ENCODE measurements around the gene OR51B5. TPM values are rescaled to one million over a fixed set of nuclear protein-coding genes. Genes with fewer than 3 reads are reported as not detected.

Gene OR51B5
- under 1 TPM; 0.17 to 0.23 TPM for total RNA-seq
- not detected for polyA plus RNA-seq

- no peak for TF ChIP-seq YY1 (IDR thresholded peaks at IDR 0.05)
- TF ChIP-seq, protein P1, sequence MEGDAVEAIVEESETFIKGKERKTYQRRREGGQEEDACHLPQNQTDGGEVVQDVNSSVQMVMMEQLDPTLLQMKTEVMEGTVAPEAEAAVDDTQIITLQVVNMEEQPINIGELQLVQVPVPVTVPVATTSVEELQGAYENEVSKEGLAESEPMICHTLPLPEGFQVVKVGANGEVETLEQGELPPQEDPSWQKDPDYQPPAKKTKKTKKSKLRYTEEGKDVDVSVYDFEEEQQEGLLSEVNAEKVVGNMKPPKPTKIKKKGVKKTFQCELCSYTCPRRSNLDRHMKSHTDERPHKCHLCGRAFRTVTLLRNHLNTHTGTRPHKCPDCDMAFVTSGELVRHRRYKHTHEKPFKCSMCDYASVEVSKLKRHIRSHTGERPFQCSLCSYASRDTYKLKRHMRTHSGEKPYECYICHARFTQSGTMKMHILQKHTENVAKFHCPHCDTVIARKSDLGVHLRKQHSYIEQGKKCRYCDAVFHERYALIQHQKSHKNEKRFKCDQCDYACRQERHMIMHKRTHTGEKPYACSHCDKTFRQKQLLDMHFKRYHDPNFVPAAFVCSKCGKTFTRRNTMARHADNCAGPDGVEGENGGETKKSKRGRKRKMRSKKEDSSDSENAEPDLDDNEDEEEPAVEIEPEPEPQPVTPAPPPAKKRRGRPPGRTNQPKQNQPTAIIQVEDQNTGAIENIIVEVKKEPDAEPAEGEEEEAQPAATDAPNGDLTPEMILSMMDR (IDR thresholded peaks at IDR 0.05; ENCODE audit: low read depth, low read length, missing input control): no peak
- no peak for TF ChIP-seq NR2F2 (IDR thresholded peaks at IDR 0.05)
- TF ChIP-seq JUND (IDR thresholded peaks at IDR 0.05): no peak
- TF ChIP-seq EGR1 (IDR thresholded peaks at IDR 0.05; ENCODE audit: low read depth in 2 of 2): no peak
- no peak for TF ChIP-seq REST (IDR thresholded peaks at IDR 0.05)
- TF ChIP-seq FOXA1 (IDR thresholded peaks at IDR 0.05): no peak
- no peak for TF ChIP-seq SP1 (IDR thresholded peaks at IDR 0.05)
- no peak for TF ChIP-seq GABPA (IDR thresholded peaks at IDR 0.05 in 1 of 2, conservative IDR thresholded peaks at IDR 0.05 in 1 of 2)
- no peak for TF ChIP-seq FOXA2 (IDR thresholded peaks at IDR 0.05)
- TF ChIP-seq, protein P2, sequence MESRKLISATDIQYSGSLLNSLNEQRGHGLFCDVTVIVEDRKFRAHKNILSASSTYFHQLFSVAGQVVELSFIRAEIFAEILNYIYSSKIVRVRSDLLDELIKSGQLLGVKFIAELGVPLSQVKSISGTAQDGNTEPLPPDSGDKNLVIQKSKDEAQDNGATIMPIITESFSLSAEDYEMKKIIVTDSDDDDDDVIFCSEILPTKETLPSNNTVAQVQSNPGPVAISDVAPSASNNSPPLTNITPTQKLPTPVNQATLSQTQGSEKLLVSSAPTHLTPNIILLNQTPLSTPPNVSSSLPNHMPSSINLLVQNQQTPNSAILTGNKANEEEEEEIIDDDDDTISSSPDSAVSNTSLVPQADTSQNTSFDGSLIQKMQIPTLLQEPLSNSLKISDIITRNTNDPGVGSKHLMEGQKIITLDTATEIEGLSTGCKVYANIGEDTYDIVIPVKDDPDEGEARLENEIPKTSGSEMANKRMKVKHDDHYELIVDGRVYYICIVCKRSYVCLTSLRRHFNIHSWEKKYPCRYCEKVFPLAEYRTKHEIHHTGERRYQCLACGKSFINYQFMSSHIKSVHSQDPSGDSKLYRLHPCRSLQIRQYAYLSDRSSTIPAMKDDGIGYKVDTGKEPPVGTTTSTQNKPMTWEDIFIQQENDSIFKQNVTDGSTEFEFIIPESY (IDR thresholded peaks at IDR 0.05): no peak
- TF ChIP-seq HNF4A (conservative IDR thresholded peaks at IDR 0.05): no peak
- TF ChIP-seq ATF3 (IDR thresholded peaks at IDR 0.05): no peak
- TF ChIP-seq, protein P3, sequence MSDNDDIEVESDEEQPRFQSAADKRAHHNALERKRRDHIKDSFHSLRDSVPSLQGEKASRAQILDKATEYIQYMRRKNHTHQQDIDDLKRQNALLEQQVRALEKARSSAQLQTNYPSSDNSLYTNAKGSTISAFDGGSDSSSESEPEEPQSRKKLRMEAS (IDR thresholded peaks at IDR 0.05): no peak
- no peak for TF ChIP-seq RAD21 (IDR thresholded peaks at IDR 0.05)
- TF ChIP-seq HNF4G (IDR thresholded peaks at IDR 0.05): no peak
- no peak for TF ChIP-seq RXRA (IDR thresholded peaks at IDR 0.05)
- TF ChIP-seq TAF1 (conservative IDR thresholded peaks at IDR 0.05): no peak
- Histone ChIP-seq H3K4me1 (ENCODE audit: control insufficient read depth in 4 of 4, insufficient read depth in 4 of 4, low read length in 3 of 4) (no peaks in the 10 kb centered on the region), H3K27ac (ENCODE audit: low read depth in 1 of 2, low read length in 2 of 2) (no peak within 1 kb of the TSS), H3K36me3 (ENCODE audit: control insufficient read depth in 4 of 4, insufficient read depth in 3 of 4, low read depth in 1 of 4, low read length in 3 of 4) (no peaks in the 10 kb centered on the region), H3K9ac (ENCODE audit: low read depth in 1 of 2, low read length in 2 of 2) (no peak within 1 kb of the TSS), H3K27me3 (ENCODE audit: control insufficient read depth in 4 of 4, insufficient read depth in 4 of 4, low read length in 3 of 4) (no peaks in the 10 kb centered on the region), H3K4me3 (ENCODE audit: low read depth in 1 of 3, low read length in 3 of 3) (no peak within 1 kb of the TSS), H3K9me3 (ENCODE audit: control insufficient read depth in 4 of 4, low read length in 3 of 4) (no peaks in the 10 kb centered on the region)
- WGBS: 76% methylated on average over 6 of the region's 6 CpGs
- no peak for DNase-seq (ENCODE audit: low spot score)
Observed at GRCh38 chr11:5343474-5344335, at the start of gene OR51B5. Gene OR51B5, minus strand, starts transcription at chr11:5343524. Its CDS starts 0 bp downstream, at chr11:5343524.
